ENCODE data around the gene MYOM1. TPM values are rescaled to one million over a fixed set of nuclear protein-coding genes. Genes with fewer than 3 reads are reported as not detected.

The MYOM1 gene
- total RNA-seq, 1 donor from 2014 or later = 4.9 TPM

DNA sequence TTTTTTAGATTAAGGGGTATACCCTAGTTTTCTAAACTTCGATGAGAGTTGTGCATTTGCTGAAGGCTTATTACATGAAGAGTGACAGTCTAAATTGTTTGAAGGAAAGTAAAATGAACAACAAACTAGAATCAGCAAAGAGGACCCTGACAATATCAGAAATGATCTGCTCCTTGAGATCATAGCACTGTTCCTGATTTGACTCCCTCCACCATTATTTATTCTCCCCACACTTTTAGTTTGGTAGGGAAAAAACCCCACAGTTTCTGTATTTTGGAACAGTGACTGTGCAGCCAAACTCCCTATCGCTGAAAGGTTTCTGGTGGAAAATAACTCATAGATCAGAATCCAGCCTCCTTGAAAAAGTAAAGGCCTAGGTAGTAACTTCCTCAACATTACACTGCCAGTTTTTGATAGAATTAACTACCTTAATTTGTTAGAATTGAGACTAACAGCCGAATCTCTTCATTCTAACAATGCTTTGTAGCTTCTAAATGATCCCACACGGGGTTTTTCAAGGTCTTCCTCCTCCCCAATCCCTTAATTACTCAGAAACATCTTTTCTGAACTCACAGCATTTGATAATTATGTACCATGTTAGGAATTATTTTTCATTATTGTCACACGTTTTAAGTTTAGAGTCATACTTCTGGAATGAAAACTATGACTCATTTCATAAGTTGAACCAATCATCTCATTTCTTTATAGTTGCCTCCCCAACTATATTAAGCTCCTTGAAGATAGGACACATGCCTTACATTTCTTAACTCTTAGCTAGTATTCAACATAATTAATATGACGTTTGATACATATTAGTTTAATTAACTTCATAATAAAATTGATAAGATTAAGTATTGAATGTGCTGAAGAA is 30.7 kb upstream of the MYOM1 start:
- Mint-ChIP-seq H3K27ac (peak overlapping the region; percentile 72), H3K27me3 (no peaks in the 10 kb centered on the region), H3K4me3 (peak overlapping the region; percentile 74), H3K9me3 (no peaks in the 10 kb centered on the region), H3K36me3 (ENCODE audit: low read depth) (peaks cover 65% of the 10 kb centered on the region), H3K4me1 (peaks cover 73% of the 10 kb centered on the region)
- intact Hi-C loops (cut with micrococcal nuclease) = no loop called here
- ChIA-PET CTCF (interaction anchor here (3.8 kb wide), 1 partner anchor 415 kb away, joined by 14 read pairs; no protein-coding TSS in a partner anchor), POLR2A (interaction anchor here (0.5 to 9.2 kb wide), 9 partner anchors 11 to 416 kb away, joined by 3 to 166 read pairs (median 4); partner anchors contain the start of gene MYL12B)
- DNase-seq (no peak), ATAC-seq (ENCODE audit: low read depth) (no peak)
- no peak for TF ChIP-seq CTCF (IDR thresholded peaks at IDR 0.05)

DNA sequence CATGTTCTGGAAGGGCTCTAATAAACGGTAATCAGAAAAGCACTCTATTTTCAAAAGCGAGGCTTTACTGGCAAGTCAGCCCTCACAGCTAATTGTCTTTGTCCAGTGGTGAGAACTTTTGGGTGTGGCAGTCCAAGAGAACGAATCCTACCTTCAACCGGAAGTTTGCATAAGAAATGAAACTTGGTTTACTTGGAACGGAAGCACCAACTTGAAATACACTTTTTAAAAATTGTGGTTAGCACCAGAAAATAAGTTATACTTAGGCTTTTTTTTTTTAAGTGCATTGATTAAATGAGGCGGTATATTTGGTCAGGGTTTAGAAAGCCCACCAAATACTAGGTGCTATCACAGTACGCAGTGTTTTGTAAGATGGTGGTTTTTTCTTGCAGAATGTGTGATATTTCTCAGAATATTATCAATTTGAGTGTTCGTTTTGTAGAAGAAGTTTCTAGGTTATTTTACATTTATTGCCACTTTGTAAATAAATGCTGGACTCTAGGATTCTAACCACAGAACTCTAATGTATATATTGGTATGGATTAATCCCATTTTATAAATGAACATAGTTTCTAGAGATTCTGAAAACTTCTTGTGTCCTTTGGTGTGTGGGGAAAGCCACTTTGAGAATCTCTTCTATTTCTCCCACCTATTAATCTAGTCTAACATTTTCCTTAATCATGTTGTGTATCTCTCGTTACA is 29.0 kb upstream of the MYOM1 start:
- no peak for TF ChIP-seq CTCF (IDR thresholded peaks at IDR 0.05)
- ATAC-seq (ENCODE audit: low read depth) (no peak), DNase-seq (no peak)
- Mint-ChIP-seq H3K27ac (peak overlapping the region; percentile 99), H3K9me3 (no peaks in the 10 kb centered on the region), H3K4me3 (peak overlapping the region; percentile 94), H3K4me1 (peaks cover 69% of the 10 kb centered on the region), H3K27me3 (no peaks in the 10 kb centered on the region), H3K36me3 (ENCODE audit: low read depth) (peaks cover 49% of the 10 kb centered on the region)
- POLR2A ChIA-PET = interaction anchor here (0.7 to 9.2 kb wide), 24 partner anchors 7 to 418 kb away, joined by 3 to 166 read pairs (median 14); partner anchors contain the start of genes EMILIN2, MYL12B and TGIF1
- CTCF ChIA-PET = interaction anchor here (3.4 to 6.2 kb wide), 4 partner anchors 12 to 418 kb away, joined by 11 to 119 read pairs (median 45); partner anchors contain the start of gene MYL12B
- intact Hi-C loops (cut with micrococcal nuclease) = loop anchor here (5.0 kb wide), 1 partner anchor 482 kb away; no protein-coding TSS in a partner anchor

DNA sequence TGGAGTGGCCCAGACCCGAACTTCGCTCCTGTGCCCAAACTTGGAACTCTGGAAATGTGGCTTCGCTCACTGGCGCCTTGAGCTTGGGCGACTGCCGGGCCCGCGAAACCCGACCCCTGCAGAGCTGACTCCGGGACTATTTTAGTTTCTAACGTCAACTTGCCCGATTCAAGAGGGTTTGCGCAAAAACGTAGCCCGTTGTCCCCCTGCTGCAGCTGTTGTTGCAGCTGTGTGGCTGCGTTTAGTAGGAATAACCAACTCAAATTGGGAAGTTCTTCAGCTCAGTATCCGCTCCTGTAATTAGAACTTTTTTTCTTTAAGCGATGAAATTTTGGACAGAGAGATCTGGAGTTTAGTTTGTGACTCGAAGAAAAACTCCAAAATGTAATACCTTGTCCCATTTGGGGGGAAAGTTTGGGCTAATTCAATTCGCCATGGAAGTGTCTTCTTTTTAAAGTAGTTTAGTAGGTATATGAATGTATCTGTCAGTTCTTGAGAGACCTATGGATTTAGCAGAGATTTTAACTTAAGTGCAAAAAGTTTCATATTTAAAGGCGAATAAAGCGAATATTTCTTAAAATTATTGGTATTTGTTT is 28.4 kb upstream of the MYOM1 start:
- Mint-ChIP-seq H3K4me1 (peaks cover 64% of the 10 kb centered on the region), H3K27me3 (no peaks in the 10 kb centered on the region), H3K4me3 (peak overlapping the region; percentile 94), H3K36me3 (ENCODE audit: low read depth) (peaks cover 46% of the 10 kb centered on the region), H3K9me3 (no peaks in the 10 kb centered on the region), H3K27ac (peak overlapping the region; percentile 99)
- CTCF ChIA-PET = interaction anchor here (1.1 to 6.2 kb wide), 8 partner anchors 13 to 418 kb away, joined by 3 to 119 read pairs (median 20); partner anchors contain the start of gene MYL12B
- intact Hi-C loops (cut with micrococcal nuclease) = loop anchor here (5.0 kb wide), 1 partner anchor 481 kb away; no protein-coding TSS in a partner anchor
- POLR2A ChIA-PET = interaction anchor here (0.6 to 9.2 kb wide), 33 partner anchors 8 to 592 kb away, joined by 3 to 166 read pairs (median 7); partner anchors contain the start of genes EMILIN2, MYL12B, SMCHD1 and TGIF1
- no peak for DNase-seq
- no peak for TF ChIP-seq CTCF (IDR thresholded peaks at IDR 0.05)
- ATAC-seq (ENCODE audit: low read depth) = no peak

DNA sequence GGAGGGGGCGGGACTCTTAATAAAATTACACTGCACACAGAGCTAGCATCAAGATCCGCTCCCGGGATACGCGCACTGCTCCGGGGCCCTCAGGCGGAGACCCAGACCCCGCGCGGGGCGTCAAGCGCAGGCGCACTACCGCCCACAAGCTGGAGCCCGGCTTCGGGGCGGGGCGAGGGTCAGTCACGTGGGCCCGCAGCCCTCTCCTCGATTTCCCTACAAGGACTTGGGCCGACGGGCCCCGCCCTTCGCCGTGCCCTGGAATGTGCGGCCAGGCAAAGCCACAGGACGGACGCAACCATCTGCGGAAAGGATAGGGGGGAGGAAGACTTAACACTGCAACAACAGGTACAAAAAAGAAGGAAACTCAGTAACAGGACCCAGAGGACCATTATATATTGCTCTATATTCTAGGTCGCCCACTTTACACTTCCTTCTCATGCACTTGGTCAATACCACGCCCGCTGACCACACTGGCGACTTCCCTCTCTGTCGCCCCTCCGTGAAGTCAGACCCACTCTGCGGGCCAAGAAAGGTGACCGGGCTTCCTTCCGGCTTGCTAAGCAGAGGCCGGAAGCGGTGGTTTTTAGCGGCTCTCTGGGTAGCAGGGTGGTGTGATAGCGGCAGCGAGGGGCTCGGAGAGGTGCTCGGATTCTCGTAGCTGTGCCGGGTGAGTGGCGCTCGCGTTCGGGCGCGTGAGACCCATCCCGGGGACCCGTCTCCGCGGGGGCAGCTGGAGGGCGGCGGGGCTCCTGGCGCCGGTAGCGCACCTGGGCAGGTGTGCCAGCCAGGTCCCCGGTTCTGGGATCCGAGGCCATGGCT is 27.7 kb upstream of the MYOM1 start, which contains the start of gene MYL12A:
MYL12A (plus strand) TSS at position 562 of the 822 bp plus-strand sequence. CDS start 5,447 bp downstream, outside the sequence.
- no peaks in the 10 kb centered on the region for H3K27me3 Mint-ChIP-seq
- intact Hi-C loops (cut with micrococcal nuclease) = loop anchor here (1.0 to 5.0 kb wide), 11 partner anchors 14 to 592 kb away; partner anchors contain the start of genes EMILIN2, LPIN2 and SMCHD1
- peaks cover 46% of the 10 kb centered on the region for H3K36me3 Mint-ChIP-seq (ENCODE audit: low read depth)
- H3K27ac Mint-ChIP-seq = peak within 1 kb of the TSS; percentile 99
- H3K4me1 Mint-ChIP-seq = peaks cover 57% of the 10 kb centered on the region
- ChIA-PET POLR2A (interaction anchor here (0.6 to 9.2 kb wide), 48 partner anchors 9 to 591 kb away, joined by 3 to 166 read pairs (median 6); partner anchors contain the start of genes EMILIN2, MYL12B, SMCHD1 and TGIF1), CTCF (interaction anchor here (0.6 to 6.2 kb wide), 15 partner anchors 14 to 419 kb away, joined by 3 to 119 read pairs (median 11); partner anchors contain the start of gene MYL12B)
- H3K4me3 Mint-ChIP-seq = peak within 1 kb of the TSS; percentile 94
- no peak for TF ChIP-seq CTCF (IDR thresholded peaks at IDR 0.05)
- ATAC-seq (ENCODE audit: low read depth) (peak; percentile 71), DNase-seq (peak; percentile 95)
- no peaks in the 10 kb centered on the region for H3K9me3 Mint-ChIP-seq
